GM10847 (cell line): ENCODE results near the gene TAB3.
A peak's percentile ranks its signal among the peaks of the same experiment; 100 is the strongest.

Source experiments
- POLR2A ChIP-seq: IDR thresholded peaks from 2 replicates; pipeline ENCODE4 v1.6.1; 2011; ENCODE audit not compliant: insufficient read length; ENCODE audit errors: extremely low read depth

Gene TAB3, protein sequence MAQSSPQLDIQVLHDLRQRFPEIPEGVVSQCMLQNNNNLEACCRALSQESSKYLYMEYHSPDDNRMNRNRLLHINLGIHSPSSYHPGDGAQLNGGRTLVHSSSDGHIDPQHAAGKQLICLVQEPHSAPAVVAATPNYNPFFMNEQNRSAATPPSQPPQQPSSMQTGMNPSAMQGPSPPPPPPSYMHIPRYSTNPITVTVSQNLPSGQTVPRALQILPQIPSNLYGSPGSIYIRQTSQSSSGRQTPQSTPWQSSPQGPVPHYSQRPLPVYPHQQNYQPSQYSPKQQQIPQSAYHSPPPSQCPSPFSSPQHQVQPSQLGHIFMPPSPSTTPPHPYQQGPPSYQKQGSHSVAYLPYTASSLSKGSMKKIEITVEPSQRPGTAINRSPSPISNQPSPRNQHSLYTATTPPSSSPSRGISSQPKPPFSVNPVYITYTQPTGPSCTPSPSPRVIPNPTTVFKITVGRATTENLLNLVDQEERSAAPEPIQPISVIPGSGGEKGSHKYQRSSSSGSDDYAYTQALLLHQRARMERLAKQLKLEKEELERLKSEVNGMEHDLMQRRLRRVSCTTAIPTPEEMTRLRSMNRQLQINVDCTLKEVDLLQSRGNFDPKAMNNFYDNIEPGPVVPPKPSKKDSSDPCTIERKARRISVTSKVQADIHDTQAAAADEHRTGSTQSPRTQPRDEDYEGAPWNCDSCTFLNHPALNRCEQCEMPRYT

DNA sequence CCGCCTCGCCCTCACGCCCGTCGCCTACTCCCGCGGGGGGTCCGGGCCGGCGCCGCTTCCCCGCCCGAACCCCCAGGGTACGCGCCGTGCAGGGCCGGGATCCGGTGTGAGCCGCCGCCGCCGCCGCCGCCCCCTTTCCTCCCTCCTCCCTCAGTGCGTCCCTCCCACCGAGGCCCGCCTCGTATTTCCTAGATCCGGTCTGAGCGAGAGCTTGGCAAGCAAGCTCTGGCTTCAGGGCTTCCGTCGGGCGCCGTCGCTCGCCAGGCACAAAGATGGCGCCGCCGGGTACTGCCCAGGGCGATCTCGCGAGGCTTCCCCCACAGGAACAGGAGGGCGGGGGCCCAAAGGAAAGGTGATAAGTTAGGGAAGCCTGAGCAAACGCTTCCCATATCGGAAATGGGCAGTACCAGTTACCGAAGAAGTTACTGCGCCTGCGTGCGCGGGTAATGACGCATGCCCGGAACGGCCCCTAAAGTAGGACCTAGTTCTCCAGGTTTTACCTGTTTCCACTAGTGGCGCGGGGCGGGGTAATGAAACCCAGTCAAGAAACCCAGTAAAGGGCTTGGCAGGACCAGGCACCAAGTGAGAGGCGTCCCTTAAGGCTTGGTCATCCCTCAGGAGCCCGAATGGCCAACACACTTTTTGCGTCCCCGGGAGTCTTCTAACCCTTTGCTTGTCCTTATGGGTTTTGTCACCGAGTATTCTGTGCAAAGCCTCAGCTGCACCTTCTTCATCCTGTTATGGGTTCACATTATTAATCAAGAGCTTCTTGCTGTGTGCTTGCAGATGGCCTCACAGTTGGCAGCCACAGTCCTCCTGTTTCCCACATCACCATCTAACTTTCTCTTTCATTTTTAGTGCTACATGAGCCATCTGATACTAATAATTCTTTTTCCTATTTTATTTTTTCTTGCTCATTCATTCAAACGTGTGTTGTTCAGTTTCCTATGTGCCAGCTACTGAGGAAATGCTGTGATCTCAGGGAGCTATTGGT, at the start of gene TAB3:
TAB3 (minus strand) TSS at position 108 of the 994 bp plus-strand sequence. CDS start 29,666 bp downstream, outside the sequence.
- TF ChIP-seq POLR2A = peak; percentile 21

DNA sequence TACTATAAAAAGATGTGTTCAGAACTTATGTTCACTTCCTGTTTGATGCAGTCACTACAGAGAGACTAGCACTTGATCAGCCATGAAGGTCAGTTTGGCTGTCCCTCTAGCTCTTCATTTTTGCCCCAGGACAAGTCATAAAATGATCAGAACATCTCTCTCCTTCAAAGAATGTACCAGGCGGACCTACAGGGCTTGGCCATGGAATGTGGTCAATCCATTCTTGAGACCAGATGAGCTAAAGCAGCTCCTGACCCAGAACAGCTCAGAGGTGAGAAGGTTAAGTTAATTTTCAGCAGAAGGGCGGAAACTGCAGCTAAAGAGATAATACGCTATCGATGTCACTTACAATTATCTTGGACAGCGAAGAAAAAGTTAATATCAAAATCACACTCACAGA, 49.2 kb upstream of the TAB3 start:
- no peak for TF ChIP-seq POLR2A

DNA sequence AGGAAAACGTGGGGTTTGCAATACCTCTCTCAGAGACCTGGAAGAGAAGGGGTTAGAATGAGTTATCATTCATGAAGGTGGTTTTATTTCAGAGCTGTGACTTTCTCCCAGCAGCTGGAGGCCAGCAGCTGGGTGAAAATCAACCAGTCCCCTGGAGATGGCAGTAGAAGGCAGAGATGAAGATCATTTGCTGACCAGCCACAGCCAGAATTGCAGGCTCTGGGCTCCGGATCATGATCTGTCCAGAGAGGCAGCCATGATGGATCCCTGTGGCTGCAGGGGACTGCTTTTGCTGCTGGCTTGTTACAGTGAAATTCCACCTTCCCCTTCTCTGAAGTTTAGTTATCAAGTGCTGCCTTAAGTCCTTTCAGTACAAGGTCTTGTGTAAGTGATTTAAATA, 46.9 kb upstream of the TAB3 start:
- TF ChIP-seq POLR2A = no peak

DNA sequence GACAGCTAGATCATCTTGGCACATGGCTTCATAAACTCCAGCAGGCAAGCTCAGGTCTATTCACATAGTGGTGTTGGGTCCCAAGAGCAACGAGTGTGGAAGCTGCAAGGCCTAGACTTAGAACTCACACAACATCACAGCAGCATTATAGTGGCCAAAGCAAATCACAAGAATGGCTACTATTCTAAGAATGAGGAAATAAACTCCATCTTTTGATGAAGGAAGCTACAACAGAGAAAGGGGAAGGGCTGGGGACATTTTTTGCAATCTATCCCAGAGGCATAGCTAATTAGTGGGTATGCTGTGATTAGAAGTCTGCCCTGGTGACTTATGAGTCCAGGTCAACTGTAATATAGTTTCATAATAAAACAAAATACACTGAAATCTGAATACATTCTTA, 42.9 kb upstream of the TAB3 start:
- TF ChIP-seq POLR2A = no peak

DNA sequence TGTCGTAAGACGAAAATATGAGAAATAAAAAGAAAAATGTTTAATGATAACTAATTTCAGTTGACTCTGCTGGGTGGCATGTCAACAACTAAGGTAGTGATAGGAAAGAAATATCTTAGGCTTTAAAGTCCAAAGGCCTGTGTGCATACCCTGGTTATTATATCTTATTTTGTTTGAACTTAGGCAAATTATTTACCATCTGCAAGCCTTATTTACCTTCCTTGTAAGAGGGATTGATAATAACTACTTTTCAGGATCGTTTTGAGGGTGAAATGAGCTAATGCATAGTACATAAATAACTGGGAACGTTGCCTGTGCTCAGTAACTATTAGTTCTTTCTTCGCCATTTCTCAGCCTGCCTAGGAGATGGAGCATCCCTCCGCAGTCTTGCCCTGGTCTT, 41.6 kb upstream of the TAB3 start:
- no peak for TF ChIP-seq POLR2A

DNA sequence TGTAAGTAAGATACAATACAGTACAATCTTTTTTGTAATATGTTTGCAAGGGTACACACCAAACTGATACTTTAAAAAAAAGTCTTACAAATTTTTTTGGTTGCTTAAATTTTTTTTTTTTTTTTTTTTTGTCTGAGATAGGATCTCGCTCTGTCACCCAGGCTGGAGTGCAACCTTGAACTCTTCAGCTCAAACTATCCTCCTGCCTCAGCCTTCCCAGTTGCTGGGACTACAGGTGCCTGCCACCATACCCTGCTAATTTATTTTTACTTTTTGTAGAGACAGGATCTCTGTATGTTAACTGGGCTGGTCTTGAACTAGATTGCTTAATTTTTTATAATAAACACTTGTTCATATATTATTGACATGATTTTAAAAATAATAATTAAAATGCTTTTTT, 41.1 kb upstream of the TAB3 start:
- no peak for TF ChIP-seq POLR2A

DNA sequence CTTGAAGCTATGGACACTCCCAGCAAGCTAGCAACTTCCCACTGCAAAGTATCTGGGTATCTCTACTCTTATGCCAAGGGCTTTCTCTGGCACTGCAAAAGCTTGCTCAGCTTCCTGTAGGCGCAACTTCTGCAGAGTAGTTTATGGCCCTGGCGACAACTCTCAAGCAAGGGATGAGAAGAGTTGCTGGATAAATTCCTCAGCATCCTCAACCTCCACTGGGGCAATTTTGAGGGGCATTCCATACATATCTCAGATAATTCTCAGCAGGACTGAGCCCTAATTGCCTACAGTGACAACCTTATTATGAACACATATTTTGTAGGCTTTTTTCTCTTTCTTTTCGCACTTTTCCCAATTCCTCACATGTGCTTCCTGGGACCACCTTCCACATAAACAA, 31.2 kb upstream of the TAB3 start:
- no peak for TF ChIP-seq POLR2A

DNA sequence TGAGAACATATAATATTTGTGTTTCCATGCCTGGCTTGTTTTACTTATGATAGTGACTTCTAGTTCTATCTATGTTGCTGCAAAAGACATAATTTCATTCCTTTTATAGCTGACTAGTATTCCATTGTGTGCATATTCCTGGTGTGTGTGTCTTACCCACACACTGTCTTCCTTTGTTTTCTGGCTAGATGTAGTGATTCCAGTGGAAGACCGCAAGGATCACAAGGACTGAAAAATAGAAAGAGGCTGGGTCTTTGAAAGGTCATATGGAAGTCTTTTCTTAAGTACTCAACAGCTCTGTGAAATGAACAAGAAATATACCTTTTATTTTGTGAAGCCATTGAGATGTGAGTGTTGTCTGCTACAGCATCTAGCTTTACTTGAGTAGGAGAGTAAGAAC, 29.4 kb upstream of the TAB3 start:
- no peak for TF ChIP-seq POLR2A

DNA sequence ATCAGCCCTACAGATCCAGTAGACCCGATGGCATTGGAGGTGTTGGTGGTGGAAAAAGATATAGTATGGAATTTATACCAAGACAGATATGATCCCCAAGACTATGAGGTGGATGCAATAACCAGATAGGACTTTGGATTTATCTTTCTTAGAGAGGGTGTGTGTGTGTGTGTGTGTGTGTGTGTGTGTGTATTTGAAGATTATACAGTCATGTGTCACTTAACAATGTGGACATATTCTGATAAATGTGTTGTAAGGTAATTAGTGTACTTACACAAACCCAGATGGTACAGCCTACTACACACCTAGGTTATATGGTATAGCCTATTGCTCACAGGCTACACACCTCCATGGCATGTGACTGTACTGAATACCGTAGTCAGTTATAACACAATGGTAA, 24.4 kb upstream of the TAB3 start:
- no peak for TF ChIP-seq POLR2A

DNA sequence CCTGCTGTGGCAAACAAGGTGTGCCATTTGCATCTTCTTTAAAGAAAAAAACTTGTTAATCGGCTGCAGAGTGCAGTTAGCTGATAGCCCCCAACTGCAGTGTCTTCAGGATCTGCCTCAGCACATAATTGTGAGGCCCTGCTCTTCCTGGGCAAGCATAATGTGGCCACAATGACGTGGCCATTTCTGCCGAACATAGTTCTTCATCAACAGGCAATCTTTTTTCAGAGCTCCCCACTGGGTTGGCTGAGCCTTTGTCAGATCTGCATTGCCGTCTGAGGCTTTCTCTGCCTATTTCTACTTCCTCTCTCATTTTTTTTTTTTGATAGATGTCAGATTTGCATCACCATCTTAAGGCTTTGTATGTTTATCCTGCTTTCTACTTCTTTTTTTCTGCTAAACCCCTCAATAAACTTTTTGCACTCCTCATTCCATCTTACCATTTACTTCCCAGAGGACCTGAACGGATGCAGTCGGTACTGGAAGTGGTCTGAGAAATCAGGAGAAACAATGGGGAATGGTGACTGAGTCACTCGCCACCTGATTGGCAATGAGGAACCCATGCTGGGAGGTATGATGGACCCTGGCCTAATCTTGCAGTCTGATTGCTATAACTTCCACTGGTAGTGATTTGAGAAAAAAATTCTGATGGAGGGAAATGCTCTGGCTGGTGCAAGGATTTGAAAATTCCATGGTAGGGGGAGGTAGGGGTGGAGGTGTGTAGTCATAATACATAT, 21.2 kb upstream of the TAB3 start:
- TF ChIP-seq POLR2A = no peak

DNA sequence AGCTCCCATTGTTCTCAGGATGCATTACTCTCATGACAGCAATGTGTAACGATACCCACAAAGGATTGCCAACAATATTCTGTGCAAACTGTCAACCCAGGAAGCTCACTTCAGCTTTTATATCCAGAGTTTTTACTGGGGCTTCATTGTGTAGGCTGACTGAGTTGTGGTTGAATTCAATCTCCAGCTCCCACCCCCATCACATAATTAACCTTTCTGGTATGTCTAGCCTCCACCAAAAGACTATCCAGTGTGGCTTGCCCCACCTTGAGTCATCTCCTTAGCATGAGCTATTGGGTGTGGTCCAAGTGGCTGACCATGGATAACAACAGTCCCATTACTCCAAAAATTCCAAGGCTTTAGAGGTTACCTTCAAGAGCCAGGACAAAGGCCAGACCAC, 17.7 kb upstream of the TAB3 start:
- TF ChIP-seq POLR2A = no peak

DNA sequence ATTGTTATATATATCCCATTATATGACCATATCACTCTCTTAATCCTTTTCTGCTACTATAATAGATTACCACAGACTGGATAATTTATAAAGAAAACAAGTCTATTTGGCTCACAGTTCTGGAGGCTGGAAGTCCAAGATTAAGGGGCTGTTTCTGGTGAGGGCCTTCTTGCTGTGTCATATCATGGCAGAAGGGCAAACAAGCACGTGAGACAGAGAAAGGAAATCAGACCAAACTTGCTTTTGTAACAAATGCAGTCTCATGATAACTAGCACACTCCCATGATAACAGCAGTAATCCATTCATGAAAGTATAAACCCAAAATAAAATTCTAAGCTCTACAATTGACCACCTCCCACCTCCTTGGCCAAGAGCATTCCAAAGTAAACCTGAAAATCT, 16.3 kb upstream of the TAB3 start:
- no peak for TF ChIP-seq POLR2A

DNA sequence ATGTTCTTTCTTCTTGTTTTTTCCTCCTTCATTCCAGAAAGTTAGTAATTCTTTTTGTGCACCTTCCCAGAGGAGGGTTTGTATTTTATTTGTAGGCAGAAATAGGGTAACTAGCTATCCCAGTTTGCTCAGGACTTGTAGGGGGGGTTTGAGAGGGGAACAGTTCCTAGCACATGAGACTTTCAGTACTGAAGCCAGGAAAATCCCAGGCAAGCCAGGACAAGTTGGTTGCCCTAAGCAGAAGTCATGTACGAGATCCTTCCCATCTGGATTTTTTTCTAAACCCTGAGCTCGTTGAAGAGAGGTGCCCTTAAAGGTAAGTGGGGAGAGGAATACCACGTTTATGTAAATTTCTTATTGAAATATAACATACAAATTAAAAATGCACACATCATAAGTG, 15.6 kb upstream of the TAB3 start:
- no peak for TF ChIP-seq POLR2A

DNA sequence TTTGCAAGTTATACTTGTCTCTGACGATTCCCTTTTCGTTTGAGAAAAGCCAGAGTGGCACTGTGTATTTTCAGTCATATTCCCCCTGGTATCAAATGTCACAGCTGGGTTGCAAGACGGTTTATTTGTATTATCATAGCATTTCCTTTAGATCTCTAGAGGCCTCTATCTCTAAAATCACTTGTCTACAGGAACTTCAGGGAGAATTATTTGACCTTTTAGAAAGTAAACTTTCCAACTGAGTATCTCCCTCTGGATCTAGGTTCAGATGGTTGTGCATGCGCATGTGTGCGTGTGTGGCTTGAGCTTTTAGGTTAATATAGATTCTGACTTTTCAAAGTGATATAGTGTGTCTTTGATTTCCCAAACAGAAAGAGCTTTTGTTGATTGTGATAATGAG, 15.1 kb upstream of the TAB3 start:
- no peak for TF ChIP-seq POLR2A

DNA sequence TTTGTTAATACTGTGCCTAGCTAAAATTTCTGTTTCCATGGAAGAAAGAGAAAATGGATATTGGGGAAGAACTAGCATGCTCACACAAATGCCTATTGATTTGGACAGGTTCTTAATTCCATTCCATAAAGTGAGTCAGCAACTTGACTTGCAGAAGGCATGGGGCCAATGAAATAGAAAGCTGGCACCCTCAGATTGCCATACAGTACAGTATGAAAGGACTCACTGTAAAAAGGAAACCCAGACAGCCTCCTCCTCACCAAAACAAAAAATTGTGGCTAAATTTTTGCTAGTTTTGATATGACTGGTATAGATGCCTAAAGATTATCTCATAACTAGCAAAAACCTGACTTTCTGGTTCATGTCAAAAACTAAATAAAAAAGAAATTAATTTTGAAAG, 11.2 kb upstream of the TAB3 start:
- no peak for TF ChIP-seq POLR2A

DNA sequence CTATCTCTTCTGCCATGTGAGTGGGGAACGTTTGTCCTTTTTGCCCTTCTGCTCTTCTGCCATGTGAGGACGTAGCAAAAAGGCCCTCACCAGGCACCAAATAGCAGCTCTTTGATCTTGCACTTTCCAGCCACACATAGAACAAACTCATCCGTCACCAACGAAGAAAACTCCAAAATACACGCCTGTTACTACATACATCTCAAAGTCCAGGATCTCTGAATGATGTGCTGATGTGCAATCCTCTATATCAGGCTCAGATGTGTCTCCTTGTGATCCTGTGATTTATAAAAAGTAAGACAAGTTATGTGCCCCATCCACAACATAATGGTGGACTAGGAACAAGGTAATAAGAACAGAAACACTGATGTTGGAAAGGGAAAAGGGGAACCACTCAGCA, 9.8 kb upstream of the TAB3 start:
- no peak for TF ChIP-seq POLR2A
